ENCODE data around the gene MAK. TPM values are rescaled to one million over a fixed set of nuclear protein-coding genes. Genes with fewer than 3 reads are reported as not detected.

MAK gene
- total RNA-seq, 1 experiment from 2014 or later = 0.06 TPM

DNA sequence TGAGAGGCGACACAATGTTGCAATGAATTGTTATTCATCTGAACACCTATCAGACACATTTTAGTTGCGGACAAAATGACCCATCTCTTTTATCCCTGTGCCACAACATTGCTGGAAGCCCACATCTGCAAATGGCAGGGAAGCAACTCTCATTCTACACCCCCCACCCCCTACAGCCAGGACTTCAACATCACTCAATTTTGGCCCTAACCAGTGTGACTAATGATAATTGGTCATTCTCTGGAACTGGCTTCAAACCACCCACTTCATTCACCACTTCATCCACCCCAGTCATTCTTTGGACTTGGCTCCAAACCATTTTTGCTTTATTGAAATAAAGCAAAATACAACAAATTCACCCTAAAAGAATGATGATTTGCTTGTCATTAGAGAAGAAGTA lies 42.0 kb upstream of the MAK start:
- H3K27me3 ChIP-seq (replicated peaks; ENCODE audit: insufficient read depth, low read depth, low read length, poor library complexity) = peaks cover 4% of the 10 kb centered on the region
- intact Hi-C loops (cut with micrococcal nuclease; ENCODE audit: unreplicated experiment) = no loop called here
- no peak for DNase-seq (ENCODE audit: low spot score)
- BruUV-seq (replicated peaks) = no TSS peak
- POLR2A ChIA-PET (ENCODE audit: low non-redundant PET) = no interaction called here
- no peak overlapping the region for H3K4me3 ChIP-seq (ENCODE audit: low read depth, low read length, poor library complexity, severe bottlenecking)
- H3K9me3 ChIP-seq (ENCODE audit: low read depth, low read length, poor library complexity, severe bottlenecking) = no peaks in the 10 kb centered on the region
- CTCF ChIA-PET = no interaction called here
- TF ChIP-seq EZH2 (IDR thresholded peaks at IDR 0.05; ENCODE audit: borderline replicate concordance, low read depth, low read length, poor library complexity, severe bottlenecking) (no peak), CTCF (conservative IDR thresholded peaks at IDR 0.05; ENCODE audit: low read depth, low read length) (no peak)
- H3K27ac ChIP-seq (ENCODE audit: low read depth, low read length, poor library complexity, severe bottlenecking) = no peak overlapping the region
- no peaks in the 10 kb centered on the region for H3K36me3 ChIP-seq (ENCODE audit: insufficient read depth, low read length, poor library complexity, severe bottlenecking)
- H3K4me1 ChIP-seq (ENCODE audit: insufficient read depth, low read length, poor library complexity, severe bottlenecking) = no peaks in the 10 kb centered on the region

DNA sequence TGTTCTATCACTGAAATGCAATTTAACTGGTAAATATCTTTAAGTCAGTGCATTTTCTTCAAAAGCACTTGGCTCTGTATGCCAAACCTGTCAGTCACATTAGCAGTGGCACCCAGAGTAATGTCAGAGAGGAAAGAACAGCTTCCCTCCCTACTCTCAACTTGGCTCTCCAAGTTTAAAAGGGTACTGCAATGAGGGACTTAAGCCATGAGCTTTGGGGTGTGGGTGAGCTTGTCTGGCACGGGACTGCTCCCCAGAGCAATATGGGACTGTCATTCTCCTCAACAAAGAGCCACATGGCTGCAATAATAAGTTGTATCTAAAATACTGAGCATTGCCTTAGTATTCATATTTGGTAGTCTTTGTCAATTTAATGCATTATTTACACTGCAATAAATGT lies 39.5 kb upstream of the MAK start:
- POLR2A ChIA-PET (ENCODE audit: low non-redundant PET) = no interaction called here

GRCh38 chr6:10877012-10877411 lies 38.7 kb upstream of the MAK start:
- TF ChIP-seq CTCF (conservative IDR thresholded peaks at IDR 0.05; ENCODE audit: low read depth, low read length) (no peak), EZH2 (IDR thresholded peaks at IDR 0.05; ENCODE audit: borderline replicate concordance, low read depth, low read length, poor library complexity, severe bottlenecking) (no peak)
- Histone ChIP-seq H3K27me3 (replicated peaks; ENCODE audit: insufficient read depth, low read depth, low read length, poor library complexity) (no peaks in the 10 kb centered on the region), H3K36me3 (ENCODE audit: insufficient read depth, low read length, poor library complexity, severe bottlenecking) (no peaks in the 10 kb centered on the region), H3K4me3 (ENCODE audit: low read depth, low read length, poor library complexity, severe bottlenecking) (no peak overlapping the region), H3K9me3 (ENCODE audit: low read depth, low read length, poor library complexity, severe bottlenecking) (no peaks in the 10 kb centered on the region), H3K4me1 (ENCODE audit: insufficient read depth, low read length, poor library complexity, severe bottlenecking) (no peaks in the 10 kb centered on the region), H3K27ac (ENCODE audit: low read depth, low read length, poor library complexity, severe bottlenecking) (no peak overlapping the region)
- intact Hi-C loops (cut with micrococcal nuclease; ENCODE audit: unreplicated experiment) = no loop called here
- no peak for DNase-seq (ENCODE audit: low spot score)
- CTCF ChIA-PET = no interaction called here
- POLR2A ChIA-PET (ENCODE audit: low non-redundant PET) = no interaction called here
- no TSS peak for BruUV-seq (replicated peaks)

More for the DNA sequence above, 39.5 kb upstream of the MAK start:
- intact Hi-C loops (cut with micrococcal nuclease; ENCODE audit: unreplicated experiment) = no loop called here
- Histone ChIP-seq H3K4me3 (ENCODE audit: low read depth, low read length, poor library complexity, severe bottlenecking) (no peak overlapping the region), H3K27me3 (replicated peaks; ENCODE audit: insufficient read depth, low read depth, low read length, poor library complexity) (no peaks in the 10 kb centered on the region), H3K36me3 (ENCODE audit: insufficient read depth, low read length, poor library complexity, severe bottlenecking) (no peaks in the 10 kb centered on the region), H3K9me3 (ENCODE audit: low read depth, low read length, poor library complexity, severe bottlenecking) (no peaks in the 10 kb centered on the region), H3K27ac (ENCODE audit: low read depth, low read length, poor library complexity, severe bottlenecking) (no peak overlapping the region), H3K4me1 (ENCODE audit: insufficient read depth, low read length, poor library complexity, severe bottlenecking) (no peaks in the 10 kb centered on the region)
- DNase-seq (ENCODE audit: low spot score) = no peak
- CTCF ChIA-PET = no interaction called here
- TF ChIP-seq CTCF (conservative IDR thresholded peaks at IDR 0.05; ENCODE audit: low read depth, low read length) (no peak), EZH2 (IDR thresholded peaks at IDR 0.05; ENCODE audit: borderline replicate concordance, low read depth, low read length, poor library complexity, severe bottlenecking) (no peak)
- BruUV-seq (replicated peaks) = no TSS peak

All from A673 (cell line).